GM23248 (cell line): ENCODE results near the gene APC2. TPM values are rescaled to one million over a fixed set of nuclear protein-coding genes. Genes with fewer than 3 reads are reported as not detected.

ENCODE experiments used
- DNase-seq: peaks from one replicate; pipeline ENCODE4 v3.0.0-alpha.2; 2015
- H2AFZ ChIP-seq: fragments of 200-600 bp; sonication (generic); 2 replicates; pipeline ENCODE4 v1.6.1; 2016; ENCODE audit warnings: antibody characterized with exemption
- H3F3A ChIP-seq: fragments of 200-600 bp; sonication (generic); 2 replicates; pipeline ENCODE4 v1.6.1; 2016; ENCODE audit warnings: mild to moderate bottlenecking, antibody characterized with exemption, mixed run types; ENCODE audit not compliant: insufficient read depth
- H3K27ac ChIP-seq: fragments of 200-600 bp; sonication (generic); 2 replicates; pipeline ENCODE4 v1.5.1; 2016; ENCODE audit warnings: mild to moderate bottlenecking
- H3K27me3 ChIP-seq: fragments of 200-600 bp; sonication (generic); replicated peaks from 2 replicates; pipeline ENCODE4 v1.6.1; 2016; ENCODE audit warnings: mild to moderate bottlenecking; ENCODE audit not compliant: insufficient read depth
- H3K36me3 ChIP-seq: fragments of 200-600 bp; sonication (generic); 2 replicates; pipeline ENCODE4 v1.6.1; 2016; ENCODE audit warnings: low read depth, mild to moderate bottlenecking
- H3K4me1 ChIP-seq: fragments of 200-600 bp; sonication (generic); 2 replicates; pipeline ENCODE4 v1.6.1; 2016; ENCODE audit warnings: mild to moderate bottlenecking; ENCODE audit not compliant: insufficient read depth
- H3K4me2 ChIP-seq: fragments of 200-600 bp; sonication (generic); one replicate; pipeline ENCODE4 v1.6.1; 2016; ENCODE audit warnings: mild to moderate bottlenecking; ENCODE audit not compliant: unreplicated experiment
- H3K4me3 ChIP-seq: fragments of 200-600 bp; sonication (generic); 2 replicates; pipeline ENCODE4 v1.5.1; 2016; ENCODE audit warnings: mild to moderate bottlenecking
- H3K79me2 ChIP-seq: fragments of 200-600 bp; sonication (generic); 2 replicates; pipeline ENCODE4 v1.6.1; 2016; ENCODE audit warnings: mild to moderate bottlenecking; ENCODE audit not compliant: insufficient read depth
- H3K9ac ChIP-seq: fragments of 200-600 bp; sonication (generic); 2 replicates; pipeline ENCODE4 v1.6.1; 2016; ENCODE audit warnings: mild to moderate bottlenecking
- H3K9me2 ChIP-seq: fragments of 200-600 bp; sonication (generic); 2 replicates; pipeline ENCODE4 v1.6.1; 2016; ENCODE audit warnings: mixed run types, mild to moderate bottlenecking, moderate library complexity; ENCODE audit not compliant: insufficient read depth
- H3K9me3 ChIP-seq: fragments of 200-600 bp; sonication (generic); one replicate; pipeline ENCODE4 v1.6.1; 2017; ENCODE audit warnings: low read depth
- H4K20me1 ChIP-seq: fragments of 200-600 bp; sonication (generic); 2 replicates; pipeline ENCODE4 v1.6.0; 2016; ENCODE audit not compliant: insufficient read depth
- EZH2 ChIP-seq: fragments of 200-600 bp; sonication (generic); IDR thresholded peaks from 2 replicates; pipeline ENCODE4 v1.6.1; 2018; ENCODE audit warnings: antibody characterized with exemption, mild to moderate bottlenecking; ENCODE audit not compliant: insufficient read depth, poor library complexity, severe bottlenecking
- EZH2phosphoT487 ChIP-seq: fragments of 200-600 bp; sonication (generic); IDR thresholded peaks from 2 replicates; pipeline ENCODE4 v1.6.1; 2018; ENCODE audit warnings: antibody characterized with exemption, moderate library complexity, mild to moderate bottlenecking, low read depth; ENCODE audit not compliant: insufficient read depth
- WGBS, 2 experiments: methylation state at CpG; one replicate each; pipeline ENCODE4 v1.1.6; 2015 to 2017; ENCODE audit warnings: low lambda C conversion rate in 2 of 2, low coverage in 1 of 2; ENCODE audit errors: missing lambda C conversion rate in 2 of 2; 5-methylcytosine and 5-hydroxymethylcytosine counted together
- in situ Hi-C: fragments of 300-500 bp; cut with MboI; formaldehyde crosslinking; loops from 2 replicates; pipeline ENCODE4 v1.15.0; 2020
- polyA plus RNA-seq: library from polyadenylated mRNA; unstranded; fragments of >200 nt; fragmentation: Nextera tagmentation; extraction: Ambion mirVana; gene quantifications from 2 replicates; pipeline ENCODE4 v1.2.1, GENCODE V29; 2016
- total RNA-seq: library from RNA; depleted of rRNA; stranded (reverse); fragments of >200 nt; shearing (Covaris generic); gene quantifications from 2 replicates; pipeline ENCODE4 v1.2.3, GENCODE V29; 2014

Gene APC2
- total and polyA plus RNA-seq, 2 experiments from 2014 or later: 0.10 to 0.11 TPM

GRCh38 chr19:1468274-1468820, 18.4 kb downstream of the APC2 start:
- no peaks in the 10 kb centered on the region for H4K20me1 ChIP-seq
- no peaks in the 10 kb centered on the region for H3F3A ChIP-seq
- no peaks in the 10 kb centered on the region for H3K4me1 ChIP-seq
- no peak for TF ChIP-seq EZH2phosphoT487
- TF ChIP-seq EZH2: peak; percentile 71
- H3K4me2 ChIP-seq: peak overlapping the region; percentile 31
- no peak overlapping the region for H3K27ac ChIP-seq
- H3K9me3 ChIP-seq: no peaks in the 10 kb centered on the region
- H3K4me3 ChIP-seq: peak overlapping the region; percentile 61
- no peak overlapping the region; the same call in 1 of the 2 replicates for H2AFZ ChIP-seq
- H3K79me2 ChIP-seq: no peaks in the 10 kb centered on the region
- no peaks in the 10 kb centered on the region for H3K36me3 ChIP-seq
- H3K9me2 ChIP-seq: no peaks in the 10 kb centered on the region
- 8 to 17% methylated on average over 19 to 41 of the region's 49 CpGs for WGBS, 2 experiments
- no peak for DNase-seq
- no peaks in the 10 kb centered on the region; the same call in 1 of the 2 replicates for H3K27me3 ChIP-seq
- in situ Hi-C loops: no loop called here
- H3K9ac ChIP-seq: peak overlapping the region; percentile 44; the same call in 1 of the 2 replicates

- Histone ChIP-seq H3K27me3 (no peaks in the 10 kb centered on the region; the same call in 1 of the 2 replicates), H3K9me3 (no peaks in the 10 kb centered on the region), H3K4me1 (no peaks in the 10 kb centered on the region), H3F3A (no peaks in the 10 kb centered on the region), H4K20me1 (no peaks in the 10 kb centered on the region), H3K27ac (no peak overlapping the region), H3K9me2 (no peaks in the 10 kb centered on the region), H2AFZ (no peak overlapping the region; the same call in 1 of the 2 replicates), H3K79me2 (no peaks in the 10 kb centered on the region), H3K4me2 (peak overlapping the region; percentile 31), H3K4me3 (peak overlapping the region; percentile 61), H3K36me3 (no peaks in the 10 kb centered on the region), H3K9ac (peak overlapping the region; percentile 44; the same call in 1 of the 2 replicates)
- in situ Hi-C loops: no loop called here
- DNase-seq: peak; percentile 83
- 2% methylated on average over 27 to 41 of the region's 47 CpGs for WGBS, 2 experiments
- TF ChIP-seq EZH2: peak; percentile 38
- TF ChIP-seq EZH2phosphoT487: no peak
Observed at GRCh38 chr19:1468821-1469254, 18.9 kb downstream of the APC2 start.

- Histone ChIP-seq H3K4me2 (peak overlapping the region; percentile 89), H2AFZ (no peak overlapping the region), H3K36me3 (no peaks in the 10 kb centered on the region), H3K9me2 (no peaks in the 10 kb centered on the region), H3K27ac (no peak overlapping the region), H3K9ac (peak overlapping the region; percentile 33; the same call in 1 of the 2 replicates), H3F3A (no peaks in the 10 kb centered on the region), H3K9me3 (no peaks in the 10 kb centered on the region), H3K79me2 (no peaks in the 10 kb centered on the region), H3K27me3 (no peaks in the 10 kb centered on the region; the same call in 1 of the 2 replicates), H4K20me1 (no peaks in the 10 kb centered on the region), H3K4me3 (peak overlapping the region; percentile 61), H3K4me1 (no peaks in the 10 kb centered on the region)
- no peak for TF ChIP-seq EZH2phosphoT487
- no peak for TF ChIP-seq EZH2
- WGBS, 2 experiments: 3 to 6% methylated on average over 58 to 68 of the region's 117 CpGs
- in situ Hi-C loops: no loop called here
- peak; percentile 59 for DNase-seq
Observed at GRCh38 chr19:1469255-1470054, 19.5 kb downstream of the APC2 start.

GRCh38 chr19:1470055-1470304, 20.1 kb downstream of the APC2 start:
- no peaks in the 10 kb centered on the region for H3K79me2 ChIP-seq
- WGBS, 2 experiments: 2 to 16% methylated on average over 9 to 22 of the region's 22 CpGs
- peak overlapping the region; percentile 89 for H3K4me2 ChIP-seq
- no peaks in the 10 kb centered on the region for H3K9me3 ChIP-seq
- H3K4me3 ChIP-seq: peak overlapping the region; percentile 61
- no peaks in the 10 kb centered on the region for H3F3A ChIP-seq
- TF ChIP-seq EZH2phosphoT487: no peak
- no peak for TF ChIP-seq EZH2
- no peak for DNase-seq
- H2AFZ ChIP-seq: no peak overlapping the region
- H3K9me2 ChIP-seq: no peaks in the 10 kb centered on the region
- no peaks in the 10 kb centered on the region for H4K20me1 ChIP-seq
- H3K27ac ChIP-seq: no peak overlapping the region
- no peaks in the 10 kb centered on the region for H3K4me1 ChIP-seq
- H3K9ac ChIP-seq: peak overlapping the region; percentile 33
- no peaks in the 10 kb centered on the region for H3K36me3 ChIP-seq
- no peaks in the 10 kb centered on the region; the same call in 1 of the 2 replicates for H3K27me3 ChIP-seq
- in situ Hi-C loops: no loop called here
